MCF 10A (cell line): ENCODE measurements around the gene KITLG. TPM values are rescaled to one million over a fixed set of nuclear protein-coding genes. Genes with fewer than 3 reads are reported as not detected.

ENCODE experiments used
- BruUV-seq: library from RNA; stranded (reverse); fragments of 400-500 nt; replicated peaks from 2 replicates; lab custom pipeline; 2021; lab: Mats Ljungman, UMichigan
- CTCF ChIA-PET: fragments of 300-600 bp; sonication (Branson Sonifier 250); formaldehyde crosslinking; extraction: SDS; loops from one replicate; lab custom pipeline; 2021; ENCODE audit warnings: antibody characterized with exemption, inconsistent platforms; lab: Yijun Ruan, JAX
- POLR2A ChIA-PET: fragments of 300-600, 350-650 bp; sonication (Branson Sonifier 250); formaldehyde crosslinking; extraction: SDS; loops from one replicate; lab custom pipeline; 2020; ENCODE audit warnings: antibody characterized with exemption, inconsistent platforms; lab: Yijun Ruan, JAX
- DNase-seq: peaks from one replicate; pipeline ENCODE4 v3.0.0-alpha.2; 2018; ENCODE audit not compliant: unreplicated experiment
- H3K27ac Mint-ChIP-seq: one replicate; pipeline ENCODE4 v1.8.0; 2022; ENCODE audit warnings: mild to moderate bottlenecking, low read depth, mixed read lengths; ENCODE audit not compliant: unreplicated experiment
- H3K27me3 Mint-ChIP-seq: one replicate; pipeline ENCODE4 v1.8.0; 2022; ENCODE audit warnings: mixed read lengths; ENCODE audit not compliant: insufficient read depth, unreplicated experiment
- H3K36me3 Mint-ChIP-seq: one replicate; pipeline ENCODE4 v1.8.0; 2022; ENCODE audit warnings: mild to moderate bottlenecking, moderate library complexity, mixed read lengths; ENCODE audit not compliant: insufficient read depth, unreplicated experiment
- H3K4me1 Mint-ChIP-seq: one replicate; pipeline ENCODE4 v1.8.0; 2022; ENCODE audit warnings: mixed read lengths; ENCODE audit not compliant: insufficient read depth, unreplicated experiment
- H3K4me3 Mint-ChIP-seq: one replicate; pipeline ENCODE4 v1.8.0; 2022; ENCODE audit warnings: mild to moderate bottlenecking, moderate library complexity, mixed read lengths; ENCODE audit not compliant: unreplicated experiment
- H3K9me3 Mint-ChIP-seq: one replicate; pipeline ENCODE4 v1.8.0; 2022; ENCODE audit warnings: mixed read lengths; ENCODE audit not compliant: unreplicated experiment
- CTCF ChIP-seq: fragments of 200-600 bp; IDR thresholded peaks from one replicate; pipeline ENCODE4 v1.8.0; 2022; ENCODE audit warnings: antibody characterized with exemption, mild to moderate bottlenecking; ENCODE audit not compliant: unreplicated experiment
- intact Hi-C: fragments of 100-400 bp; cut with micrococcal nuclease; formaldehyde crosslinking; loops from 2 replicates; pipeline ENCODE4 v1.14.1; 2022
- total RNA-seq: library from RNA; stranded (reverse); gene quantifications from 2 replicates; pipeline ENCODE4 v1.2.3, GENCODE V29; 2022

KITLG gene
- total RNA-seq, 1 experiment from 2014 or later: 4.8 TPM

- Mint-ChIP-seq H3K4me3 (no peak overlapping the region), H3K9me3 (no peaks in the 10 kb centered on the region), H3K27me3 (no peaks in the 10 kb centered on the region), H3K4me1 (peaks cover 27% of the 10 kb centered on the region), H3K36me3 (no peaks in the 10 kb centered on the region), H3K27ac (no peak overlapping the region)
- CTCF ChIA-PET: interaction anchor here (0.6 to 1.1 kb wide), 2 partner anchors 9 to 55 kb away, joined by 3 to 4 read pairs; partner anchors contain the start of gene KITLG
- intact Hi-C loops: no loop called here
- peak; percentile 30 for DNase-seq
- POLR2A ChIA-PET: interaction anchor here (0.6 to 3.8 kb wide), 3 partner anchors 9 to 1092 kb away, joined by 4 to 17 read pairs (median 7); partner anchors contain the start of gene KITLG
- no peak for TF ChIP-seq CTCF
- no TSS peak for BruUV-seq
Measured at GRCh38 chr12:88571543-88571942, 8.7 kb downstream of the KITLG start.

- H3K27me3 Mint-ChIP-seq: no peaks in the 10 kb centered on the region
- POLR2A ChIA-PET: interaction anchor here (3.8 kb wide), 1 partner anchor 16 kb away, joined by 17 read pairs; no protein-coding TSS in a partner anchor
- peak; percentile 24 for DNase-seq
- H3K4me1 Mint-ChIP-seq: peaks cover 37% of the 10 kb centered on the region
- BruUV-seq: no TSS peak
- no peak overlapping the region for H3K27ac Mint-ChIP-seq
- CTCF ChIA-PET: no interaction called here
- TF ChIP-seq CTCF: no peak
- no peaks in the 10 kb centered on the region for H3K36me3 Mint-ChIP-seq
- H3K9me3 Mint-ChIP-seq: no peaks in the 10 kb centered on the region
- intact Hi-C loops: no loop called here
- H3K4me3 Mint-ChIP-seq: no peak overlapping the region
Measured at GRCh38 chr12:88570103-88570502, 10.2 kb downstream of the KITLG start.

- H3K27me3 Mint-ChIP-seq: no peaks in the 10 kb centered on the region
- CTCF ChIA-PET: interaction anchor here (0.8 kb wide), 1 partner anchor 9 kb away, joined by 4 read pairs; no protein-coding TSS in a partner anchor
- H3K27ac Mint-ChIP-seq: no peak overlapping the region
- H3K4me3 Mint-ChIP-seq: no peak overlapping the region
- DNase-seq: no peak
- POLR2A ChIA-PET: interaction anchor here (1.6 kb wide), 1 partner anchor 9 kb away, joined by 3 read pairs; no protein-coding TSS in a partner anchor
- no peaks in the 10 kb centered on the region for H3K9me3 Mint-ChIP-seq
- H3K4me1 Mint-ChIP-seq: peaks cover 27% of the 10 kb centered on the region
- H3K36me3 Mint-ChIP-seq: no peaks in the 10 kb centered on the region
- no peak for TF ChIP-seq CTCF
- intact Hi-C loops: no loop called here
- BruUV-seq: no TSS peak
Measured at GRCh38 chr12:88566430-88566829, 13.8 kb downstream of the KITLG start.

GRCh38 chr12:88562846-88563582 is 17.3 kb downstream of the KITLG start:
- H3K9me3 Mint-ChIP-seq: no peaks in the 10 kb centered on the region
- peak overlapping the region; percentile 49 for H3K27ac Mint-ChIP-seq
- no peak for TF ChIP-seq CTCF
- no peak for DNase-seq
- H3K4me1 Mint-ChIP-seq: peaks cover 33% of the 10 kb centered on the region
- ChIA-PET CTCF (interaction anchor here (0.6 to 2.0 kb wide), 4 partner anchors 10 to 17 kb away, joined by 3 to 7 read pairs (median 4); partner anchors contain the start of gene KITLG), POLR2A (interaction anchor here (0.8 to 1.5 kb wide), 4 partner anchors 9 to 18 kb away, joined by 3 to 8 read pairs (median 3); no protein-coding TSS in a partner anchor)
- BruUV-seq: no TSS peak
- H3K36me3 Mint-ChIP-seq: no peaks in the 10 kb centered on the region
- intact Hi-C loops: no loop called here
- H3K27me3 Mint-ChIP-seq: no peaks in the 10 kb centered on the region
- H3K4me3 Mint-ChIP-seq: no peak overlapping the region
